HG02642 (cell line): ENCODE results near the gene BRS3.
"Not testable (repeated sequence)": the region's sequence is repeated elsewhere in the genome, so short reads cannot be mapped to it uniquely, and the experiment has no call there.

Source experiments
- ATAC-seq: cut with Tn5 transposase; IDR thresholded peaks from one replicate; pipeline ENCODE4 v1.9.1; 2021; ENCODE audit warnings: mild to moderate bottlenecking; ENCODE audit not compliant: unreplicated experiment, poor library complexity

Gene BRS3

DNA sequence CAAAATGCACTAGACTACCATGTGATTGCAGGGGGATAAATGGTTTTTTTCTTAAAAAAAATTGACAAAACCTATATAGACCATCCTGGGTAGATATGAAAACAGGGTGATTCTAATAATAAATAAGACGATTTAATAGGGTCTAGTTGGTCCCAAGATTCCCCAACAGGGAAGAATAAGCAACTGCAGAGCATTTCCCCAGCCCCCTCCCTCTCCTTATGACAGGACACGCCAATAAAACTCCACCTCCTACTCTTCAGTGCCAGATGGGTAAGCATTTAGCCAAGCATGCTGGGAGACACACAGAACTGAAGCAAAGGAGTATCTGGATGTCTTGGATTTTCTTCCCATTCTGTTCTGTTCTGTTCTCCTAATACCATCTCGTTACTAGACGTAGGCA, at the start of gene BRS3:
Gene BRS3, plus strand, starts transcription at position 301 of the 400 bp plus-strand sequence. CDS start 168 bp downstream, outside the sequence.
- no peak for ATAC-seq

DNA sequence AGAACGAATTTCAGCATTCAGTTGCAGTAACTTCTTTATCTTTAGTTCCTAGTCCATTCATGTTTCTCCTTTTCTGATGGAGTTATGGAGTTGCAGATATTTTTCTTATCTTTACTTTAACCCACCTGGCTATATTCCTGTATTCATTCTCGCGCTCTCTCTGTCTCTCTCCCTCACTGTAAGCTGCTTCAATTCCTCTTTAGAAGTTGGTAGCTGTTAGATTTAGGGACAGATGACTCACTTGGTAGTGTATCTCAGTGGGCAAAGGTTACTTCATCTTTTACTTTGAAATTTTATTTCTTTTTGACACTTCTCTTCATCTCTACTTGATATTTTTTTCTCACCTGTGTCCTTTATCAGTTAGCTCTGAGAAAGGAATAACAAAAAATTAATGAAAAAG, 49.6 kb upstream of the BRS3 start:
- ATAC-seq, result no peak

DNA sequence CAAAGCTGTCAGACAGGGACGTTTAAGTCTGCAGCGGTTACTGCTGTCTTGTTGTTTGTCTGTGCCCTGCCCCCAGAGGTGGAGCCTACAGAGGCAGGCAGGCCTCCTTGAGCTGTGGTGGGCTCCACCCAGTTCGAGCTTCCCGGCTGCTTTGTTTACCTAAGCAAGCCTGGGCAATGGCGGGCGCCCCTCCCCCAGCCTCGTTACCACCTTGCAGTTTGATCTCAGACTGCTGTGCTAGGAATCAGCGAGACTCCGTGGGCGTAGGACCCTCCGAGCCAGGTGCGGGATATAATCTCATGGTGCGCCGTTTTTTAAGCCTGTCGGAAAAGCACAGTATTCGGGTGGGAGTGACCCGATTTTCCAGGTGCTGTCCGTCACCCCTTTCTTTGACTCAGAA, 42.1 kb upstream of the BRS3 start:
- not testable (repeated sequence) for ATAC-seq

DNA sequence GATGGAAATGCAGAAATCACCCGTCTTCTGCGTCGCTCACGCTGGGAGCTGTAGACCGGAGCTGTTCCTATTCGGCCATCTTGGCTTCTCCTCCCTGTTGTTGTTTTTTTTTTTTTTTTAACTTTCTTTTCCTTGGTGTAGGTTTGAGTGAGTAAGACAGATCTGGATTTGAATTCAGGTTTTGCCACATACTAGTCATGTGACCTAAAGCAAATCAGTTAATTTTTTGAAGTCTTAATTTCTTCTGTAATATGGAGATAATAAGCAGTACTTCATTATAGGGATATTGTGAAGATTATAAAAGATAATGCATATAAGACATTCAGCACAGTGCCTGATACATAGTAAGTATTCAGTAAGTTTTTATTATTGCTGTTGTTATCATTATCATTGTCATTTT, 41.5 kb upstream of the BRS3 start:
- no peak for ATAC-seq

DNA sequence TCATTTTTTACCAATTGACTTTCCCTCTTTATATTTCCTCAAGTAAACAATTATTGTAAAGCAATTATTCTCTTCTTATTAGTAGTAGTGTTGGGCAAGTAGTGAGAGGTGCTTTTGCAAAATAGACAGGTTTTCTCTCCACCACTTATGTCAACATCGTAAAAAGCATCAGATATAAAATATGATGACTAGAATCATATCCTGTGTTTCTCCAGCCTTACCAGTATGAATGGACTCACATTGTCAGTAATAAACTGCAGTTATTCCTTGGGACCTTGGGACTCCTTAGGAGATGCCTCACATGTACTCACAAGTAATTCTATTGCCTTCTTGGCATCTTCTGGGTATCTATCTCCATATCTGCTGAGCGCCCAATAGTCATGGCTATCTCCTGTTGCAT, 40.4 kb upstream of the BRS3 start:
- no peak for ATAC-seq

DNA sequence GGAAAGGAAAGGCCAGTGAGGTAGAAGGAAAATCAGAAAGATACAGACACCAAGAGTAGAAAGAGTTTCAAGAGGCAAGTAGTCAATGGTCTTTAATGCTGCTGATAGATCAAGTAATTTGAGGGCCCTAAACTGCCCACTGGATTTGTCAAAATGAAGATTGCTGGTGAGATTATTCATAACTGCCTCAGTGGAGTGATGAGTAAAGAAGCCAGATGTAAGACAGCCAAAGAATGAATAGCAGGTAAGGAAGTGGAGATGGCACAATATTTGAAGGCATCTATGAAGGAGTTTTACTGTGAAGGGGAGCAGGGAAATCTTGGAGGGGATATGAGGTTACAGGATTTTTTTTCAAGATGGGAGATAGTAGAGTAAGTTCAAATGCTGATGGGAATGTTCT, 39.8 kb upstream of the BRS3 start:
- ATAC-seq, result no peak

DNA sequence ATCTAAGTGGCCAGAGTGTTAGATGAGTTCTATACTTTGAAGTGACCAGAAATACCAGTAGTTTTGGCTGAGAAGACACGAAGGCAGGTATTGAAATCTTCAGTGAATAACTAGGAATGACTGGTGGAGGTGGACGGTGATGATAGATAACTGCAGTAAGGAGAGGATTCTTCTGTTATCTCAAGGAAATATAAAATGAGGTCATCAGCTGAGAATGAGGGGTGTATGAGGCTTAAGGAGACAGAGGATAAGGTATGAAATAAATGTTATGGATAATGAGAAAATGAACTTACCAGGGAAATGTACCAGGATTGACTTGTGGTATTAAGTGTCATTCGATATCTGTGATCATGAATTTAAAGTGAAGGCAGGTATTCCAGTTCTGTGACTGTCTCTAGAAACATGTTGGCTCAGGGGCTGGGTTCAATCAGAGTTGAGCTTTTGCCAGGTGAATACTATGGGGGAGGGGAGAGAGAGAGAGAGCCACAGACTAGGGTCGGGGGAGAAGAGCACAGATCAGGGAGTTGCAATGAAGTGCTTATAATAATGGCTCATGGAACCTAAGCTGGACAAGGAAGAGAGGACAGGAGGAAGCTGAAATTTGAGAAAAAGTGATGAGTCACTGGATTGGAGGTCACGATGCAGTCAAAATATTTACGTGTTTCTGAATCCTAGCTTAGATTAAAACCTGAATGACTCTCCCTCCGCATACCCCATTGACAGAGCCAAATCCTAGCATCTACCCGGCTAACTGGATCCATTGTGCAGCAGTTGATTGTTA, 37.5 kb upstream of the BRS3 start:
- ATAC-seq, result no peak

DNA sequence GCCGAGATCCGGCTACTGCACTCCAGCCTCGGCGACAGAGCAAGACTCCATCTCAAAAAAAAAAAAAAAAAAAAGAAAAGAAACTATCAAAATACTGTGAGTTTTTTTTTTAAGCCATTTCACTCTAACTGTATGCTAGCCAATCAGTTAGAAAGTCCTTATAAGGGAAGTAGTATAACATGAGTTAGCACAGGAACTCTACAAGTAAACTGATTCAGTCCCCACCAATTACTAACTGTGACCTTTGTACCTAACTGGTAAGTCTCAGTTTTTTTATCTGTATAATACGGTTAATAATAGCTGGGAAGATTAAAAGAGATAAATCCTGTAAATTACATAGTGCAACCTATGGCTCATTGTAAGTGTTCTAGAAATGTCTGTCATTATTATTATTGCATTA, 35.1 kb upstream of the BRS3 start:
- ATAC-seq, result no peak

DNA sequence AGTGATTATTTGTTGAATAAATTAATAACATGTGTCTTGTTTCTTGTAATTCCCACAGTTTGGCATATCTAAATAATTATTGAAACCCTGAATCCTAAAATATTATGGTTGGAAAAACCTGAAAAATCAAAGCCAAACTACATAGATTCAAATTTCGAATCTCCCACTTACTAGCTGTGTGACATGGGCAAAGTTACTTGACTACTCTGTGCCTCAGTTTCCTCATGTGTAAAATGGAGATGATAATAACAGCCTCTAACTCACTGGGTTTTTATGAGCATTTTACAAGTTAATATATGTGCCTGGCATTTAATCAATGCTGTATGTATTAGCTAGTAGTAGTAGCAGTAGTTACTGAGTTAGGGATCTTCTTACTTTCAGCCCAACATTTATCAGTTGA, 34.6 kb upstream of the BRS3 start:
- ATAC-seq, result no peak

DNA sequence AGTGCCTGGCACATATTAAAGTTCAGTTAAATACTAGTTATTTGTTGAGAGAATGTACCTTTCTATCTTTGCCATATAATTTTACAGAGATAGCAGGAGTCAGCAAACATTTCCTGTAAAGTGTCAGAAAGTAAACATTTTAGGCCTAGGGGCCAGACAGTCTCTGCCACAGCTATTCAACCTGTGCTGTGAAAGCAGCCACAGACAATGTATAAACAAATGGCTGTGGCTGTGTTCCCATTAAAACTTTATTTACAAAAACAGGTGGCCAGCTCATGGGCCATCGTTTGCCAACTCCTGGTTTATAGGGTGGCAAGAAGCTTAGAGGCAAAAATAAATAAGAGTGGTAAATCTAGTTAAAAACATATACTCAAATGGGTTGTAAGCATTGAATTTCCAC, 34.0 kb upstream of the BRS3 start:
- no peak for ATAC-seq

DNA sequence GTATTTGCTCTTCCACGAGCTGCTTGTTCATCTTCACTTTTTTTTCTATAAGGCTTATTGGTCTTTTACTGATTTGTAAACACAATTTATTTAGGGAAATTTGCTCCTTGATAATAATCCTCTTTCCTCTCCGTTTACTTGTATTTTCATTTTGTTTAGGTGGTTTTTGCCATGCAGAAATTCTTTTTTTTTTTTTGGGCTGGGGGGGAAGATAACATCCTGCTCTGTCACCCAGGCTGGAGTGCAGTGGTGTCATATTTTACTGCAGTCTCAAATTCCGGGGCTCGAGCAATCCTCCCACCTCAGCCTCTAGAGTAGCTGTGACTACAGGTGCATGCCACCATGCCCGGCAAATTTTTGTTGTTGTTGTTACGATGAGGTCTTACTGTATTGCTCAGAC, 31.6 kb upstream of the BRS3 start:
- no peak for ATAC-seq

DNA sequence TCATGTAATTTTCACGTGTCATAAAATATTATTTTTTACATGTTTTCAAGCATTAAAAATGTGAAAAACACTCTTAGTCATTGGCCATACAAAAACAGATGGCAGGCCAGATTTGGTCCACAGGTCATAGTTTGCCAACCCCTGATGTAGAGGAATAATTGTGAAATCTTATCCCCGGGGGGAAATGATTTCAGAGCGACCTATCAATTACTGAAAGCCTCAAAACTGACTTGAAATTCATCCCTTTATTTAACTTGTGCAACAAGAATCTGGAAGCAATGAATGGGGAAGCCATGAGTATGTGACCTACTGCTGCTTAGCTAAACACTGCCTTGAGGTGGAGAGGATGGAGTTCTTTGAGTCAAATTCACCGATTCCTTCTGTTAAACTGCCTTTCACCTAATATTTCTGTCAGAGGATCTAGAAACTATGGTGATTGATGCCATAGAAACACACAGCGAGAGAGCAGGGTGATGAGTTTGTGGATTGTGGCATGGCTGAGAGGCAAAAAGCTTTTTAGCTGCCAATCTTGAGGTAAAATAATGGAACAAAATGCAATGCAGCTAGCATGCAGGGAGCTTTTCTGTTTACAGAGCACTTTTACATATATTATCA, 30.3 kb upstream of the BRS3 start:
- ATAC-seq, result no peak

DNA sequence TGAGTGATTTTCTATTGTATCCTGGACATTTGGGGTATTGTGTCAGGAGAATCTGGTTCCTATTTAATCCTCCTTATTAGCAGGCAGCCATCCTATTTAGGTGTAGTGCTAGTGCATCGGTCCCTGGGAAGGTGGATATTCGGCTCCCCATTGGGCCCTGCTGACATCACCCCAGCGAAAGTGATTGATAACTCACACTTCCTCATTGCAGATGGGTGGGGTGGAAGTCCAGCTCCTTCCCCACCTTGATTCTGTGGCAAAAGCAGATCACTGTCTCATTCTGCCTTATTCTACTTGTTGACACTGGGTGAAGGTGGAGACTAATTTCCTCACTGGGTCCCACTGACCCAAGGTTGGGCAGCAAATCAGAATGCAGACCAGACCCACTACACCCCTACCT, 23.2 kb upstream of the BRS3 start:
- no peak for ATAC-seq

DNA sequence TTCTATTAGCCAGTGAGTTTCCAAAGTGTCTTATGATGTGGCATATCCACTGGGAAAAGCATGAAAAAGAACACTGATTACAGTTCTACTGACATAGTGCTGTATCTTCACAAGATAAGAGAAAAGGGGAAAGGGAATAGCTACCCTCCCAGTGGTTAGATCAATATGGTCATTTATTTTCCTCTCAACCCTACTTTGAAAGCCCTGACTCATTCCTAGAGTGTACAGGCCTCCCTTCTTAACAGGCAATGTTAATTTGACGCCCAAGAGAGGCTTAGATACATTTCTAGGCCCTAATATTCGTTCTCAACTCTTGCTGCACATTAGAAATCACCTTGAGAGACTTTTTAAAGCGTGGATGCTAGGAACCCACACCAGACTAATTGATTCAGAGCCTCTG, 20.4 kb upstream of the BRS3 start:
- no peak for ATAC-seq

DNA sequence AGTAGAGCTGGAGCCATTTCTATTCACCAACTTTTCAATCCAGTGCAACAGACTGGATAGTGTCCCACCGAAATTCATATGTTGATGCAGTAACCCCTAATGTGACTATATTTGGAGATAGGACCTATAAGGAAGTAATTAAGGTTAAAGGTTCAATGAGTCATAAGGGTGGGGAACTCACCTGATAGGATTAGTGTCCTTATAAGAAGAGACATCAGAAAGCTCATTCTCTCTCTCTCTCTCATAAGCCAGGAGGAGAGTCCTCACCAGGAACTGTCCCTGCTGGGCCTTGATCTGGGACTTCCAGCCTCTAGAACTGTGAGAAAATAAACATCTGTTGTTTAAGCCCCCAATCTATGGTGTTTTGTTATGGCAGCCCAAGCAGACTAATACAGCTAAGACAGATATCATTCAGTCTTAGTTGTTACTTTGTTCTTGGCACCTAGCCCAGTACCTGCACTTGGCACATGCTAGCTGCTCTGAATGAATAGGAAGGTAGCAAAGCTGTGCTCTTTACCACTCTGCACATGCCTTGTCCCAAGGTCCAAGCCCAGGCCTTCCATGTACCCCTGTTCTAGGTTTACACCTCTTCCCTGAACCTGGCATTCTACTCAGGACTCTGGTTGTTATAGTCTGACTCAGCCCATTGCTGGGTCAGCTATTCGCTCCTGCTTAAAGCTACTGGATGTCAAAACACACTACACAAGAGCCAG, 19.2 kb upstream of the BRS3 start:
- ATAC-seq, result no peak

DNA sequence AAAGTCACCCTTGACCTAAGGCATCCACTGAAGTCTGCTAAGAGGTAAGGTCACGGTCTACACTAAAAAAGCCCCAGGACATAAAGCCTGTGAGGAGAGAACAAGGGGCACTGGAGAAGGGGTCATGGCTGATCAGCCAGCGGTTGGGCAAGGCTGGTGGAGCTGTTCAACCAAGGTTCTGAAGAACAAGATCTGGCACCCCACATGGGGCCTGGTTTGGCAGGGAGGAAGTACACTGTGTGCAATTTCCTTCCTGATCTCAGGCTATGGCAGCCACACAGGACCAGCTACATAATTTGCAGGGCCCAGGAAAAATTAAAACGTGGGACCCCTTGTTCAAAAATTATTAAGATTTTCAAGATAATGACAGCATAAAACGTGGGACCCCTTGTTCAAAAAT, 14.1 kb upstream of the BRS3 start:
- no peak for ATAC-seq

DNA sequence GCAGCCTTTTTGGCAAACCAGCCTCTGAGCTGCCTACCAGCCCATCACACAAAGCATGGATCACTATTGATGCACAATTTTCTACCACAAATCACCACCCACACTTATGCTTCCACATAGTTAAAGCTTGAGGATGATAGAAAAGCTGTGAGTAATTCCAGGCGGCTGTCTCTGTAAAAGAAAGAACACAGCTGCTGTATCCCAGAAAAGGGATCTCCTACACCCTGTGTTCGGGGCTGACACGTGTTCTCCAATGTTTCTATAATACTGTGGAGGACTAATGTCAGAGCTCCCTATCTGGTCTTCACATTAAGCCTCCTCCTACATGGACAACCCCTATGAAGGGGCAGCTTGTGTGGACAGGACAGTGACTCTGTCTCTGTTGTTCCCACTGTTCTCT, 12.5 kb upstream of the BRS3 start:
- ATAC-seq, result no peak

DNA sequence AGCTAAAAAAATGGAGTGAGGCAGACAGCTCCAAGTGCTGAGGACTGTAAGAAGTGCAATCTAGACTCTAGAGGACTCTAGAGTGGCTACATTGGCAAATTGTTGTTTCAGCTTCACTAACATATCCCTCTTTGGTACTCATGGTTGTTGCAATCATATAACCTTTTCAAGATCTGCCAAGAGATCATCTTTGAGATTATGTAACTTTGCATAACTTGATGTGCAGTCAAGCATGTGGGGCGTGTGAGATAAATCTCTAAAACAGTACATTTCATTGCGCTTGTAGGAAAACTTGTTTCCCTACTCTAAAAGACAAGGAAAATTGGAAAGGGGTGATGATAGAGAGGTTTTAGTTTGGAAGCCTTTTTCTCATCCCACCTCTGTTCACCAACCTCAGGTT, 11.2 kb upstream of the BRS3 start:
- no peak for ATAC-seq

DNA sequence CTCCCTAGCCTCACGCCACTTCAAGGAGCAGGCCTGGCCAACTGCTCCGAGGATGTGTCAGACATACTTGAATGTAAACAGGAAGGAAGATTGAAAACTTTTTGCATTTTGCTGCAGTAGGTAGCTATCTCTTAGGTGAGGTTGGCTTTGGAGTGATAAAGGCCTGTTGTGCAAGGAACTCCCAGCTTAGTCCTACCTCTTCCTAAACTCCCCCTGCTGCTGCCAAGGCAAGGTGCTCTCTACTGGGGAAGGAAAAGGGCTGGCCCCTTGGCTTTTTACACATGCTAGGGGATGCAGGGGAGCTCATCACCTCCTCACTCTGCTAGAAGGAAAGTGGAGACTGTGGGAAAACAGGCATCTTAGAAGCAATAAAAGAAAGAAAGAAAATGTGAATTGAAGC, 10.7 kb upstream of the BRS3 start:
- no peak for ATAC-seq

DNA sequence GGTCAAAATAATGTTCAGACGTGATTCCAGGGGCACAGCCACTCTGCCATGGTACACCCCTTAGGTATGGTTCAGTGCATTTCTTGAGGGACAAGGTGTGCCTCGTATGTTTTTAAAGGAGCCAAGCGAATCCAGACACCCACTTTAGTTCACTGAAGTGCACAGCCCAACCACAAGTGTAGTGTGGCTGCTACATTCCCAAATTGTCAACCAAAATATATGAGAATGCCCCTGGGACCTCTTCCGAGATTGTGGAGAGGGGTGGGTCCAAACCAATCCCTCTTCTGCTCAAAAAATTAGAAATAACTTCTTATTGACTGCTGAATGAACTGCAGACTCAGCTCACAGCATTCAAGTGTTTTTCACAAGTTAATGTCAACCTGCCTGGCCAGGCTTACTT, 7.4 kb upstream of the BRS3 start:
- no peak for ATAC-seq

DNA sequence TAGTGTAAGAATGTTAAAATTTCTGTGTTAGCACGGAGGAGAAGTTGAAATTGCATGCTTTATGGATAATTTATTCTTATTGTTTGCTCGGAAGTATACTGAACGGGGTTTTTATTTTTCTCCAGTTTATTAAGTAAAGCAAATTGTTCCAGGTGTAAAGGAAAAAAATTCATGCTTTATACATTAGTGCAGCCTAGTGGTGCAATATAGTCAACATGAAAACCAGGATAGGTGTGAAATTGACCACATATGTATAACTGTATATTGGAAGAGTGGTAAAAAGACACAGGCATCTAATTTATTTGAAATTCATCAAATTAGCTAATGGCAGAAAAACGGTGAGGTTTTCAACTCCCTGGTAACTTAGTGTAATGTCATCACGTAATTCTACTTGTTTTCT, 959 bp downstream of the BRS3 start:
- no peak for ATAC-seq

DNA sequence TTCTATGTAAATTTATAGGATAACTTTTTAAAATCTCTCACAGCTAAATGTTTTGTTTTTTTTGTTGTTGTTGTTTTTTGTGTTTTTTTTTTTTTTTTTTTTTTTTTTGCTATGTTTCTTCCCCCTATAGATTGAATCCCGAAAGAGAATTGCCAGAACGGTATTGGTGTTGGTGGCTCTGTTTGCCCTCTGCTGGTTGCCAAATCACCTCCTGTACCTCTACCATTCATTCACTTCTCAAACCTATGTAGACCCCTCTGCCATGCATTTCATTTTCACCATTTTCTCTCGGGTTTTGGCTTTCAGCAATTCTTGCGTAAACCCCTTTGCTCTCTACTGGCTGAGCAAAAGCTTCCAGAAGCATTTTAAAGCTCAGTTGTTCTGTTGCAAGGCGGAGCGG, 4.1 kb downstream of the BRS3 start:
- no peak for ATAC-seq
